ENCODE results near the gene SBNO2. TPM values are rescaled to one million over a fixed set of nuclear protein-coding genes. Genes with fewer than 3 reads are reported as not detected.

Gene SBNO2
- polyA plus RNA-seq, 3 donors: 0.71 to 75.0 (median 2.6) TPM

DNA sequence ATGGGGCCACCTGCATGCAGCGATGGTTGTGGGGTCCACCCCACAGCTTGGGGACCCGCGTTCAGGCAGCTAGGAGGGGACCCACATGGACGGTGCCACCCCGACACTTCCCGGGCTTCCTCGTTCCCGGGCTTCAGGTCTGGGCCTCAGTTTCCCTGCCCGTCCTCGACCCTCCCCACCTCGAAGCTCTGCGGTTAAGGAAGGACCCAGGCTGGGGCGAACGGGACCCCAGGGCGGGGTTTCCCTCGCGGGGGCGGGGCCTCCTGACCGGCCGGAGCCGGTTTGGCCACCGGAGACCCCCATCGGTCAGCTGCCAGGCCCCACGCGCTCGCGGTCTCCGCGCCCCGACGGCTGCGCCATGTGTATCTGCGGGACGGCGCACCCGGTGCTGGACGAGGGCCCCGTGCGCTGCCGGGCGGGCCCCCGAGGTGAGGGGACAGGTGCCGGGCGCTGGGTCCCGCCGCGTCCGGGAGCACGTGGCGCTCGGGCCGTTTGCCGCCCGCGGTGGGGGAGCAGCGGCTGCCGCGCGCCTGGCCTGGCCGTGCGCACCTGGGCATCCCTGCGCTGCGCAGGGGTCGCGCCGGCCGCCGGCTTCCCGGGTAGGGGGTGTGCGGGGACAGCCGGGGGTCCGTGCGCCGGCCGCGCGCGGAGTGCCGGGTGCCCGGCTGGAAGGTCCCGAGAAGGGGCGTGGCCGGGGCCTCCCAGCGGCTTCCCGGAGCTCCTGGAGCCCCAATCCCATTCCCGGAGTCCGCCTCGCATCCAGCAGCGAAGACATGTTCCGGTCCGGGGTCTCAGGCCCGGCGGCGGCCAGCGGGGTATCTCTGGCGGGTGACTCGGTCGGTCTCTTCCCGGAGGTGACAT is 102.9 kb downstream of the SBNO2 start:
- Mint-ChIP-seq H3K36me3 (peaks cover 38 to 63% of the 10 kb centered on the region in 2 donors), H3K27me3 (ENCODE audit: low read depth in 3 of 3) (peaks cover 0 to 1% (median 0%) of the 10 kb centered on the region in 3 donors), H3K4me1 (peaks cover 61% of the 10 kb centered on the region), H3K4me3 (no peak overlapping the region), H3K27ac (peak overlapping the region in 1 of 7 donors; percentile 70), H3K9me3 (no peaks in the 10 kb centered on the region)
- no peaks in the 10 kb centered on the region for H3K9me3 ChIP-seq (replicated peaks in 1 of 2; ENCODE audit: control insufficient read depth in 1 of 2, insufficient read depth in 1 of 2, low read length in 2 of 2)
- H3K79me2 ChIP-seq (ENCODE audit: insufficient read depth, low read length): peaks cover 94% of the 10 kb centered on the region
- no peak overlapping the region for H3K4me3 ChIP-seq (replicated peaks in 1 of 3; ENCODE audit: low read depth in 2 of 3, low read length in 3 of 3)
- DNase-seq: no peak
- WGBS (ENCODE audit: insufficient coverage): 95% methylated on average over 98 of the region's 99 CpGs
- intact Hi-C loops (cut with micrococcal nuclease): loop anchor here in 1 of 2 donors (5.0 kb wide), 1 partner anchor 34 kb away; no protein-coding TSS in a partner anchor
- peaks cover 49 to 53% of the 10 kb centered on the region in 2 donors for H3K36me3 ChIP-seq (replicated peaks in 1 of 2; ENCODE audit: control insufficient read depth in 1 of 2, insufficient read depth in 2 of 2, low read length in 2 of 2)
- H3K27ac ChIP-seq (ENCODE audit: low read depth in 1 of 2, low read length in 2 of 2): no peak overlapping the region
- no peak overlapping the region for H3K4me2 ChIP-seq (replicated peaks; ENCODE audit: extremely low read depth, low read length, poor library complexity, severe bottlenecking)
- no peaks in the 10 kb centered on the region for H3K27me3 ChIP-seq (ENCODE audit: control insufficient read depth in 2 of 2, insufficient read depth in 2 of 2, low read length in 2 of 2)
- H3K4me1 ChIP-seq (ENCODE audit: control insufficient read depth in 1 of 2, insufficient read depth in 2 of 2, low read length in 2 of 2): peaks cover 70 to 88% of the 10 kb centered on the region in 2 donors
- no peak for TF ChIP-seq CTCF (IDR thresholded peaks at IDR 0.05)
- H2AFZ ChIP-seq (ENCODE audit: insufficient read depth, low read depth, low read length, poor library complexity, severe bottlenecking): no peak overlapping the region
- no peak overlapping the region for H3K9ac ChIP-seq (ENCODE audit: insufficient read depth, low read length, poor library complexity, severe bottlenecking)
- peaks cover 88% of the 10 kb centered on the region for H4K20me1 ChIP-seq (ENCODE audit: insufficient read depth, low read length)

DNA sequence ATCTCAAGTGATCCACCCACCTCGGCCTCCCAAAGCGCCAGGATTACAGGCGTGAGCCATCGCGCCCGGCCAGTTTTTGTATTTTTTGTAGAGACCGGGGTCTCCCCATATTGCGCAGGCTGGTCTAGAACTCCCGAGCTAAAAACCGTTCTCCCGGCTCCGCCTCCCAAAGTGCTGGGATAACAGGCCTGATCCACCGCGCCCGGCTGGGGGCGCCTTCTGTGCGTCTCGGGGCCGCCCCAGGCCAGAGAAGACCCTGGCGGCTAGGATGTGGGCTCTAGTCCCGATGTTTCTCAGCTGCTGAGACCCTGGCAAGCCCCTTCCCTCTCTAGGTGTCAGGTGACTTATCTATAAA is 103.5 kb downstream of the SBNO2 start:
- no peak overlapping the region for H3K4me2 ChIP-seq (replicated peaks; ENCODE audit: extremely low read depth, low read length, poor library complexity, severe bottlenecking)
- WGBS (ENCODE audit: insufficient coverage): 92% methylated on average over 20 of the region's 21 CpGs

More for the DNA sequence above, 103.5 kb downstream of the SBNO2 start:
- no peak overlapping the region for H3K4me3 Mint-ChIP-seq
- Histone ChIP-seq H3K27ac (ENCODE audit: low read depth in 1 of 2, low read length in 2 of 2) (no peak overlapping the region), H3K9me3 (replicated peaks in 1 of 2; ENCODE audit: control insufficient read depth in 1 of 2, insufficient read depth in 1 of 2, low read length in 2 of 2) (no peaks in the 10 kb centered on the region), H4K20me1 (ENCODE audit: insufficient read depth, low read length) (peaks cover 82% of the 10 kb centered on the region), H2AFZ (ENCODE audit: insufficient read depth, low read depth, low read length, poor library complexity, severe bottlenecking) (no peak overlapping the region), H3K27me3 (ENCODE audit: control insufficient read depth in 2 of 2, insufficient read depth in 2 of 2, low read length in 2 of 2) (no peaks in the 10 kb centered on the region), H3K9ac (ENCODE audit: insufficient read depth, low read length, poor library complexity, severe bottlenecking) (no peak overlapping the region), H3K79me2 (ENCODE audit: insufficient read depth, low read length) (peaks cover 88% of the 10 kb centered on the region), H3K4me3 (replicated peaks in 1 of 3; ENCODE audit: low read depth in 2 of 3, low read length in 3 of 3) (no peak overlapping the region), H3K36me3 (replicated peaks in 1 of 2; ENCODE audit: control insufficient read depth in 1 of 2, insufficient read depth in 2 of 2, low read length in 2 of 2) (peaks cover 43 to 47% of the 10 kb centered on the region in 2 donors), H3K4me1 (ENCODE audit: control insufficient read depth in 1 of 2, insufficient read depth in 2 of 2, low read length in 2 of 2) (peaks cover 70 to 88% of the 10 kb centered on the region in 2 donors)
- peaks cover 32 to 57% of the 10 kb centered on the region in 2 donors for H3K36me3 Mint-ChIP-seq
- H3K4me1 Mint-ChIP-seq: peaks cover 61% of the 10 kb centered on the region
- H3K27ac Mint-ChIP-seq: no peak overlapping the region
- intact Hi-C loops (cut with micrococcal nuclease): loop anchor here in 1 of 2 donors (5.0 kb wide), 1 partner anchor 33 kb away; no protein-coding TSS in a partner anchor
- no peak for DNase-seq
- H3K9me3 Mint-ChIP-seq: no peaks in the 10 kb centered on the region
- no peak for TF ChIP-seq CTCF (IDR thresholded peaks at IDR 0.05)
- peaks cover 0 to 1% (median 1%) of the 10 kb centered on the region in 3 donors for H3K27me3 Mint-ChIP-seq (ENCODE audit: low read depth in 3 of 3)
